Activated CD8-positive, alpha-beta memory T cell treated with anti-CD3 and anti-CD28 coated beads, Interleukin-2, amount 50 U/mL, for 4 hours (primary cell): Measurements from ENCODE around the gene INPP4A.
A peak's percentile ranks its signal among the peaks of the same experiment; 100 is the strongest.

ENCODE experiments used
- DNase-seq: peaks from one replicate; pipeline ENCODE4 v3.0.0-alpha.2; 2020

The INPP4A gene

GRCh38 chr2:98518101-98518500 is 73.4 kb downstream of the INPP4A start:
- peak; percentile 64 for DNase-seq

- no peak for DNase-seq
Observed at GRCh38 chr2:98519156-98519555, 74.5 kb downstream of the INPP4A start.

GRCh38 chr2:98519851-98520250 is 75.2 kb downstream of the INPP4A start:
- DNase-seq = no peak

- DNase-seq = no peak
Observed at GRCh38 chr2:98520806-98521205, 76.1 kb downstream of the INPP4A start.

- DNase-seq = no peak
Observed at GRCh38 chr2:98521266-98521665, 76.6 kb downstream of the INPP4A start.

GRCh38 chr2:98522854-98523253 is 78.2 kb downstream of the INPP4A start:
- DNase-seq = no peak

GRCh38 chr2:98524168-98524567 is 79.5 kb downstream of the INPP4A start:
- no peak for DNase-seq

- DNase-seq = no peak
Observed at GRCh38 chr2:98528349-98528748, 83.7 kb downstream of the INPP4A start.

- no peak for DNase-seq
Observed at GRCh38 chr2:98530114-98530513, 85.5 kb downstream of the INPP4A start.

- DNase-seq = no peak
Observed at GRCh38 chr2:98532756-98533155, 88.1 kb downstream of the INPP4A start.

GRCh38 chr2:98533547-98533946 is 88.9 kb downstream of the INPP4A start:
- no peak for DNase-seq

GRCh38 chr2:98534761-98535160 is 90.1 kb downstream of the INPP4A start:
- DNase-seq = no peak

GRCh38 chr2:98535971-98536677 is 91.5 kb downstream of the INPP4A start:
- DNase-seq = no peak

GRCh38 chr2:98537390-98538126 is 92.9 kb downstream of the INPP4A start:
- no peak for DNase-seq

GRCh38 chr2:98538280-98539041 is 93.8 kb downstream of the INPP4A start:
- no peak for DNase-seq

- no peak for DNase-seq
Observed at GRCh38 chr2:98539056-98539735, 94.5 kb downstream of the INPP4A start.

GRCh38 chr2:98540536-98540935 is 95.9 kb downstream of the INPP4A start:
- DNase-seq = no peak

- DNase-seq = no peak
Observed at GRCh38 chr2:98541489-98541888, 96.8 kb downstream of the INPP4A start.

GRCh38 chr2:98541906-98542305 is 97.2 kb downstream of the INPP4A start:
- DNase-seq = no peak

- DNase-seq = no peak
Observed at GRCh38 chr2:98543214-98543613, 98.6 kb downstream of the INPP4A start.

- DNase-seq = no peak
Observed at GRCh38 chr2:98543842-98544241, 99.2 kb downstream of the INPP4A start.

- no peak for DNase-seq
Observed at GRCh38 chr2:98545591-98545990, 100.9 kb downstream of the INPP4A start.

- no peak for DNase-seq
Observed at GRCh38 chr2:98546186-98546585, 101.5 kb downstream of the INPP4A start.
